Mesothelial cell of epicardium (in vitro differentiated cells): ENCODE results near the gene UBP1. TPM values are rescaled to one million over a fixed set of nuclear protein-coding genes. Genes with fewer than 3 reads are reported as not detected.

Source experiments
- DNase-seq, 2 experiments: peaks; one replicate each; pipeline ENCODE4 v3.0.0; 2021; ENCODE audit warnings: low spot score in 2 of 2; ENCODE audit not compliant: unreplicated experiment in 2 of 2
- H3K27ac Mint-ChIP-seq: 2 replicates; pipeline ENCODE4 v1.8.0; 2021; ENCODE audit warnings: mixed read lengths
- H3K27me3 Mint-ChIP-seq: 2 replicates; pipeline ENCODE4 v1.8.0; 2021; ENCODE audit warnings: low read depth, mixed read lengths
- H3K36me3 Mint-ChIP-seq: 2 replicates; pipeline ENCODE4 v1.8.0; 2021; ENCODE audit warnings: mixed read lengths
- H3K4me1 Mint-ChIP-seq: 2 replicates; pipeline ENCODE4 v1.8.0; 2021; ENCODE audit warnings: mixed read lengths
- H3K4me3 Mint-ChIP-seq: 2 replicates; pipeline ENCODE4 v1.8.0; 2021; ENCODE audit warnings: mild to moderate bottlenecking, moderate library complexity, mixed read lengths
- H3K9me3 Mint-ChIP-seq: 2 replicates; pipeline ENCODE4 v1.8.0; 2021; ENCODE audit warnings: mixed read lengths
- CTCF ChIP-seq: fragments of 200-600 bp; sonication (generic); IDR thresholded peaks from one replicate; pipeline ENCODE4 v1.5.0; 2021; ENCODE audit warnings: antibody characterized with exemption; ENCODE audit not compliant: unreplicated experiment
- total RNA-seq: library from RNA; stranded (reverse); gene quantifications from 3 replicates; pipeline ENCODE4 v1.2.1, GENCODE V29; 2021

Gene UBP1
- total RNA-seq, 1 donor from 2014 or later: 81.5 TPM

GRCh38 chr3:33403756-33404155 lies 36.4 kb downstream of the UBP1 start:
- Mint-ChIP-seq H3K27ac (peak overlapping the region; percentile 70), H3K4me1 (peaks cover 8% of the 10 kb centered on the region), H3K4me3 (no peak overlapping the region), H3K27me3 (no peaks in the 10 kb centered on the region), H3K36me3 (peaks cover 43% of the 10 kb centered on the region), H3K9me3 (no peaks in the 10 kb centered on the region)
- no peak for DNase-seq
- TF ChIP-seq CTCF: no peak

GRCh38 chr3:33402936-33403335 lies 37.3 kb downstream of the UBP1 start:
- peaks cover 8% of the 10 kb centered on the region for H3K4me1 Mint-ChIP-seq
- no peak overlapping the region for H3K4me3 Mint-ChIP-seq
- TF ChIP-seq CTCF: no peak
- no peaks in the 10 kb centered on the region for H3K9me3 Mint-ChIP-seq
- H3K27me3 Mint-ChIP-seq: no peaks in the 10 kb centered on the region
- no peak overlapping the region for H3K27ac Mint-ChIP-seq
- H3K36me3 Mint-ChIP-seq: peaks cover 37% of the 10 kb centered on the region
- DNase-seq: no peak

DNA sequence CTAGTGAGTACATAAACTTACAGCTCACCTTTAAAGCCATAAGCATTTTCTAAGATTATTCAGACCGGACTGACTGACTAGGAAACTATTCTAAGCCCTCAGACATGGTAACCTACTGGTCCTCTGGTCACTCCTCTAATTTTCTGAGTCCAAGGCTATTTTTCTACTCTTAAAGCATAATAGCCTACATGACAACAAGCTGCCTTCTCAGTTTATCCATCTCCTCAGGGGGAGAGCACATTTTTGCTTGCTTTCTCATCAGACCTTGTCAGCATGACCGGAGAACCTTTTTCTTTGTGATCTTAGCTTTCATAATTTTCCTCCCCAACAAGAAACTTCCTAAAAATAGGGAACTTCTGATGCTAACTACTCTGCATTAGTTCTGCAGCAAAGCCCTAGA lies 38.4 kb downstream of the UBP1 start:
- peaks cover 33% of the 10 kb centered on the region for H3K36me3 Mint-ChIP-seq

GRCh38 chr3:33398410-33398809 lies 41.8 kb downstream of the UBP1 start:
- Mint-ChIP-seq H3K27me3 (no peaks in the 10 kb centered on the region), H3K36me3 (peaks cover 38% of the 10 kb centered on the region), H3K4me3 (no peak overlapping the region), H3K4me1 (peaks cover 4% of the 10 kb centered on the region), H3K27ac (no peak overlapping the region), H3K9me3 (no peaks in the 10 kb centered on the region)
- no peak for DNase-seq
- no peak for TF ChIP-seq CTCF

More for the DNA sequence above, 38.4 kb downstream of the UBP1 start:
- H3K4me3 Mint-ChIP-seq: no peak overlapping the region
- no peaks in the 10 kb centered on the region for H3K9me3 Mint-ChIP-seq
- no peak overlapping the region for H3K27ac Mint-ChIP-seq
- peaks cover 8% of the 10 kb centered on the region for H3K4me1 Mint-ChIP-seq
- no peak for TF ChIP-seq CTCF
- no peak for DNase-seq
- no peaks in the 10 kb centered on the region for H3K27me3 Mint-ChIP-seq

DNA sequence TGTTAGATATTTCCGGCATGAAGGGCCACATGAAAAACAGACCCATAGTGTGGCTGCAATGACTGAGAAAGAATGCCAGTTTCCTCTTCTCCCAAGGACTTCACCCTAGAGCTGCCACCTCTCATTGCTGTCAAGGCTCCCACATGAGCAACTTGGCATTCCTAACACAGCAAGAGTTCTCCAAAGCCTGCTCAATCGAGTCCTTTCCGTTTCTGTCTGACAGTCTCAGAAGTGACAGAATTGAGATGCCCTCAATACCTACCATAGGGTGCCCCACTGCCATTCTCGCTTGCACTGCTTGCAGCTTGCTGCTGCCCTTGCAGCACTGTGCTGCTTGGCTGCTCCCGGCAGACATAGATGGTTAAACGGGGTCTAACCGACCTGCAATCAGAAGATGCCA lies 44.3 kb downstream of the UBP1 start:
- Mint-ChIP-seq H3K4me1 (no peaks in the 10 kb centered on the region), H3K9me3 (no peaks in the 10 kb centered on the region), H3K36me3 (peaks cover 49% of the 10 kb centered on the region), H3K4me3 (no peak overlapping the region), H3K27me3 (no peaks in the 10 kb centered on the region), H3K27ac (no peak overlapping the region)
- no peak for DNase-seq
- TF ChIP-seq CTCF: no peak
